Neural cell (in vitro differentiated cells): Measurements from ENCODE around the gene PPP3CB. TPM values are rescaled to one million over a fixed set of nuclear protein-coding genes. Genes with fewer than 3 reads are reported as not detected.

ENCODE experiments used
- H2AFZ ChIP-seq: fragments of 200-600, 300-800 bp; sonication (generic), shearing (Covaris generic); 2 replicates; pipeline ENCODE4 v1.6.0; 2014; ENCODE audit warnings: low read depth, mild to moderate bottlenecking, antibody characterized with exemption, low read length, moderate library complexity
- H3F3A ChIP-seq: fragments of 200-600 bp; shearing (Covaris generic); 2 replicates; pipeline ENCODE4 v1.6.1; 2016; ENCODE audit warnings: mild to moderate bottlenecking, moderate library complexity, mixed read lengths, antibody characterized with exemption, low read length; ENCODE audit not compliant: insufficient read depth, poor library complexity, severe bottlenecking
- H3K27ac ChIP-seq: fragments of 200-600, 300-800 bp; sonication (generic), shearing (Covaris generic); 2 replicates; pipeline ENCODE4 v1.5.1; 2014; ENCODE audit warnings: mild to moderate bottlenecking, low read length, moderate library complexity
- H3K27me3 ChIP-seq: fragments of 300-800, 200-600 bp; sonication (generic), shearing (Covaris generic); 2 replicates; pipeline ENCODE4 v1.6.0; 2014; ENCODE audit warnings: mild to moderate bottlenecking, low read depth, low read length, moderate library complexity; ENCODE audit not compliant: insufficient read depth
- H3K36me3 ChIP-seq: fragments of 300-800, 200-600 bp; sonication (generic), shearing (Covaris generic); 2 replicates; pipeline ENCODE4 v1.5.1; 2014; ENCODE audit warnings: mild to moderate bottlenecking, antibody characterized with exemption, low read length, moderate library complexity; ENCODE audit not compliant: insufficient read depth
- H3K4me2 ChIP-seq: fragments of 300-800, 200-600 bp; sonication (generic), shearing (Covaris generic); 2 replicates; pipeline ENCODE4 v1.6.0; 2014; ENCODE audit warnings: mild to moderate bottlenecking, low read length
- H3K4me3 ChIP-seq: fragments of 300-800, 200-600 bp; sonication (generic), shearing (Covaris generic); 2 replicates; pipeline ENCODE4 v1.5.1; 2014; ENCODE audit warnings: mild to moderate bottlenecking, low read length, moderate library complexity
- H3K79me2 ChIP-seq: fragments of 200-600 bp; shearing (Covaris generic); replicated peaks from 2 replicates; pipeline ENCODE4 v1.6.0; 2014; ENCODE audit warnings: mild to moderate bottlenecking, low read length, moderate library complexity; ENCODE audit not compliant: insufficient read depth
- H3K9ac ChIP-seq: fragments of 300-800, 200-600 bp; sonication (generic), shearing (Covaris generic); 2 replicates; pipeline ENCODE4 v1.6.1; 2016; ENCODE audit warnings: mild to moderate bottlenecking, low read length, mixed read lengths
- H3K9me2 ChIP-seq: fragments of 200-600 bp; shearing (Covaris generic); 2 replicates; pipeline ENCODE4 v1.6.1; 2016; ENCODE audit warnings: mild to moderate bottlenecking, low read length, mixed read lengths; ENCODE audit not compliant: insufficient read depth
- H3K9me3 ChIP-seq: fragments of 200-600, 300-800 bp; sonication (generic), shearing (Covaris generic); 2 replicates; pipeline ENCODE4 v1.6.1; 2016; ENCODE audit warnings: mild to moderate bottlenecking, mixed run types, low read length, moderate library complexity, mixed read lengths
- H4K20me1 ChIP-seq: fragments of 200-600 bp; shearing (Covaris generic); 2 replicates; pipeline ENCODE4 v1.6.1; 2016; ENCODE audit warnings: mild to moderate bottlenecking, mixed run types; ENCODE audit not compliant: insufficient read depth
- EP300 ChIP-seq: fragments of 450-650 bp; conservative IDR thresholded peaks from 2 replicates; pipeline ENCODE4 v1.6.1; 2014; ENCODE audit warnings: antibody characterized with exemption, mild to moderate bottlenecking, moderate library complexity; ENCODE audit not compliant: poor library complexity, severe bottlenecking
- EZH2 ChIP-seq: fragments of 200-600, 300-800 bp; shearing (Covaris generic), sonication (generic); IDR thresholded peaks from 2 replicates; pipeline ENCODE4 v1.6.1; 2014; ENCODE audit warnings: antibody characterized with exemption, low read length, borderline replicate concordance, mild to moderate bottlenecking; ENCODE audit not compliant: insufficient read depth, poor library complexity, severe bottlenecking
- MXI1 ChIP-seq: fragments of 450-650 bp; conservative IDR thresholded peaks from 2 replicates; pipeline ENCODE4 v1.6.1; 2014; ENCODE audit warnings: antibody characterized with exemption, mild to moderate bottlenecking; ENCODE audit not compliant: poor library complexity, severe bottlenecking
- POLR2AphosphoS5 ChIP-seq: IDR thresholded peaks from 2 replicates; pipeline ENCODE4 v1.6.1; 2012
- RAD21 ChIP-seq: fragments of 450-650 bp; conservative IDR thresholded peaks from 2 replicates; pipeline ENCODE4 v1.6.1; 2014; ENCODE audit warnings: antibody characterized with exemption, mild to moderate bottlenecking, moderate library complexity
- REST ChIP-seq: IDR thresholded peaks from 2 replicates; pipeline ENCODE4 v1.6.1; 2012; ENCODE audit warnings: borderline replicate concordance
- SMC3 ChIP-seq: fragments of 450-650 bp; conservative IDR thresholded peaks from 2 replicates; pipeline ENCODE4 v1.6.1; 2014; ENCODE audit warnings: antibody characterized with exemption, mild to moderate bottlenecking, moderate library complexity; ENCODE audit not compliant: poor library complexity
- TAF1 ChIP-seq: IDR thresholded peaks from 2 replicates; pipeline ENCODE4 v1.6.1; 2012; ENCODE audit warnings: low read depth
- polyA plus RNA-seq: library from polyadenylated mRNA; depleted of rRNA; stranded (reverse); fragments of >200 nt; gene quantifications from 2 replicates; pipeline ENCODE4 v1.2.3, GENCODE V29; 2014
- TF ChIP-seq, protein P1 (sequence below): fragments of 450-650 bp; IDR thresholded peaks from 2 replicates; pipeline ENCODE4 v1.5.1; 2014; ENCODE audit warnings: antibody characterized with exemption, mild to moderate bottlenecking, moderate library complexity; ENCODE audit not compliant: poor library complexity, severe bottlenecking

Gene PPP3CB
- polyA plus RNA-seq, 1 donor from 2014 or later, result 101 TPM

- H3K9me2 ChIP-seq, result no peaks in the 10 kb centered on the region
- peak overlapping the region; percentile 85 for H3K4me2 ChIP-seq
- H3K79me2 ChIP-seq, result no peaks in the 10 kb centered on the region
- H3K27me3 ChIP-seq, result no peaks in the 10 kb centered on the region
- H3K4me3 ChIP-seq, result peak overlapping the region; percentile 80
- H3K27ac ChIP-seq, result peak overlapping the region; percentile 70
- H3K36me3 ChIP-seq, result no peaks in the 10 kb centered on the region
- TF ChIP-seq EZH2 (no peak), SMC3 (no peak), TAF1 (no peak), EP300 (no peak), POLR2AphosphoS5 (no peak), RAD21 (no peak), MXI1 (no peak), REST (no peak)
- TF ChIP-seq, protein P1, sequence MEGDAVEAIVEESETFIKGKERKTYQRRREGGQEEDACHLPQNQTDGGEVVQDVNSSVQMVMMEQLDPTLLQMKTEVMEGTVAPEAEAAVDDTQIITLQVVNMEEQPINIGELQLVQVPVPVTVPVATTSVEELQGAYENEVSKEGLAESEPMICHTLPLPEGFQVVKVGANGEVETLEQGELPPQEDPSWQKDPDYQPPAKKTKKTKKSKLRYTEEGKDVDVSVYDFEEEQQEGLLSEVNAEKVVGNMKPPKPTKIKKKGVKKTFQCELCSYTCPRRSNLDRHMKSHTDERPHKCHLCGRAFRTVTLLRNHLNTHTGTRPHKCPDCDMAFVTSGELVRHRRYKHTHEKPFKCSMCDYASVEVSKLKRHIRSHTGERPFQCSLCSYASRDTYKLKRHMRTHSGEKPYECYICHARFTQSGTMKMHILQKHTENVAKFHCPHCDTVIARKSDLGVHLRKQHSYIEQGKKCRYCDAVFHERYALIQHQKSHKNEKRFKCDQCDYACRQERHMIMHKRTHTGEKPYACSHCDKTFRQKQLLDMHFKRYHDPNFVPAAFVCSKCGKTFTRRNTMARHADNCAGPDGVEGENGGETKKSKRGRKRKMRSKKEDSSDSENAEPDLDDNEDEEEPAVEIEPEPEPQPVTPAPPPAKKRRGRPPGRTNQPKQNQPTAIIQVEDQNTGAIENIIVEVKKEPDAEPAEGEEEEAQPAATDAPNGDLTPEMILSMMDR, result no peak
- peak overlapping the region; percentile 85 for H3K9ac ChIP-seq
- no peaks in the 10 kb centered on the region for H4K20me1 ChIP-seq
- no peaks in the 10 kb centered on the region for H3F3A ChIP-seq
- H2AFZ ChIP-seq, result peak overlapping the region; percentile 81
- no peaks in the 10 kb centered on the region for H3K9me3 ChIP-seq
Measured at GRCh38 chr10:73413108-73413527, 82.7 kb downstream of the PPP3CB start.

DNA sequence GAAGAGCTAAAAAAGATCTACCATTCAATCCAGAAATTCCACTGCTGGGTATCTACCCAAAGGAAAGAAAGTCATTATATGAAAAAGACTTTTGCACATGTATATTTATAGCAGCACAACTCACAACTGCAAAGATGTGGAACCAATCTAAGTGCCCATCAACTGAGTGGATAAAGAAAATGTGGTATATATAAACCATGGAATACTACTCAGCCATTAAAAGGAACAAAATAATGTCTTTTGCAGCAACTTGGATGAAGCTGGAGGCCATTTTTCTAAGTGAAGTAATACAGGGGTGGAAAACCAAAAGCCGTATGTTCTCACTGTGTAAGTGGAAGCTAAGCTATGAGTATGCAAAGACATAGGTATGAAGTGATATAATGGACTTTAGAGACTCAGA lies 84.9 kb downstream of the PPP3CB start:
- Histone ChIP-seq H3K36me3 (no peaks in the 10 kb centered on the region), H3K9me3 (no peaks in the 10 kb centered on the region), H3K27ac (no peak overlapping the region), H3K9me2 (no peaks in the 10 kb centered on the region), H3K4me3 (no peak overlapping the region), H4K20me1 (no peaks in the 10 kb centered on the region), H3F3A (no peaks in the 10 kb centered on the region), H3K9ac (no peak overlapping the region), H2AFZ (no peak overlapping the region), H3K79me2 (no peaks in the 10 kb centered on the region), H3K4me2 (no peak overlapping the region), H3K27me3 (no peaks in the 10 kb centered on the region)
- TF ChIP-seq, protein P1, result no peak
- TF ChIP-seq SMC3 (no peak), POLR2AphosphoS5 (no peak), RAD21 (no peak), TAF1 (no peak), EP300 (no peak), EZH2 (no peak), MXI1 (no peak), REST (no peak)
